C4-2B (cell line): ENCODE data around the gene SLC8A1.

ENCODE experiments used
- ZFX ChIP-seq: fragments of 450-650 bp; IDR thresholded peaks from 2 replicates; pipeline ENCODE4 v1.6.1; 2017
- TF ChIP-seq, protein P1 (sequence below): fragments of 450-650 bp; conservative IDR thresholded peaks from 2 replicates; pipeline ENCODE4 v1.5.1; 2017; ENCODE audit warnings: mild to moderate bottlenecking

GRCh38 chr2:40090044-40090443 is 361.8 kb downstream of the SLC8A1 start:
- TF ChIP-seq, protein P1, sequence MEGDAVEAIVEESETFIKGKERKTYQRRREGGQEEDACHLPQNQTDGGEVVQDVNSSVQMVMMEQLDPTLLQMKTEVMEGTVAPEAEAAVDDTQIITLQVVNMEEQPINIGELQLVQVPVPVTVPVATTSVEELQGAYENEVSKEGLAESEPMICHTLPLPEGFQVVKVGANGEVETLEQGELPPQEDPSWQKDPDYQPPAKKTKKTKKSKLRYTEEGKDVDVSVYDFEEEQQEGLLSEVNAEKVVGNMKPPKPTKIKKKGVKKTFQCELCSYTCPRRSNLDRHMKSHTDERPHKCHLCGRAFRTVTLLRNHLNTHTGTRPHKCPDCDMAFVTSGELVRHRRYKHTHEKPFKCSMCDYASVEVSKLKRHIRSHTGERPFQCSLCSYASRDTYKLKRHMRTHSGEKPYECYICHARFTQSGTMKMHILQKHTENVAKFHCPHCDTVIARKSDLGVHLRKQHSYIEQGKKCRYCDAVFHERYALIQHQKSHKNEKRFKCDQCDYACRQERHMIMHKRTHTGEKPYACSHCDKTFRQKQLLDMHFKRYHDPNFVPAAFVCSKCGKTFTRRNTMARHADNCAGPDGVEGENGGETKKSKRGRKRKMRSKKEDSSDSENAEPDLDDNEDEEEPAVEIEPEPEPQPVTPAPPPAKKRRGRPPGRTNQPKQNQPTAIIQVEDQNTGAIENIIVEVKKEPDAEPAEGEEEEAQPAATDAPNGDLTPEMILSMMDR = no peak
- no peak for TF ChIP-seq ZFX
